Upper lobe of right lung (tissue), 1 donor: ENCODE results near the gene MAN1A1. TPM values are rescaled to one million over a fixed set of nuclear protein-coding genes. Genes with fewer than 3 reads are reported as not detected.
A peak's percentile ranks its signal among the peaks of the same experiment; 100 is the strongest.

Experiments used
- ATAC-seq: fragments of 200-7000 bp; cut with Tn5 transposase; one replicate; pipeline ENCODE4 v1.9.1; 2020; ENCODE audit warnings: mild to moderate bottlenecking, moderate library complexity
- DNase-seq: peaks from one replicate; pipeline ENCODE4 v3.0.0-alpha.2; 2020
- H3K27ac ChIP-seq: fragments of 200-600 bp; one replicate; pipeline ENCODE4 v1.8.0; 2022
- H3K27me3 ChIP-seq: fragments of 200-600 bp; one replicate; pipeline ENCODE4 v1.8.0; 2022; ENCODE audit warnings: mild to moderate bottlenecking
- H3K36me3 ChIP-seq: fragments of 200-600 bp; one replicate; pipeline ENCODE4 v1.8.0; 2022
- H3K4me1 ChIP-seq: fragments of 200-600 bp; one replicate; pipeline ENCODE4 v1.8.0; 2022
- H3K4me3 ChIP-seq: fragments of 200-600 bp; one replicate; pipeline ENCODE4 v1.8.0; 2022; ENCODE audit warnings: mild to moderate bottlenecking
- H3K9me3 ChIP-seq: fragments of 200-600 bp; one replicate; pipeline ENCODE4 v1.8.0; 2022
- CTCF ChIP-seq: fragments of 200-600 bp; IDR thresholded peaks from one replicate; pipeline ENCODE4 v1.8.0; 2022; ENCODE audit warnings: antibody characterized with exemption
- intact Hi-C: fragments of 100-400 bp; cut with DNase I; formaldehyde crosslinking; loops from one replicate; pipeline ENCODE4 v1.11.0; 2022
- total RNA-seq: library from RNA; stranded (reverse); fragmentation: NEBNext Ultra II Directional; extraction: Animal tissue kit (Norgen Biotek cat#: 25700); gene quantifications from one replicate; pipeline ENCODE4 v1.2.1, GENCODE V29; 2021
- donor health status: DM: no; HTN: yes; CAD: no; lungs with severe emphysema.

MAN1A1 gene
- total RNA-seq, 1 donor from 2014 or later, result 74.0 TPM

DNA sequence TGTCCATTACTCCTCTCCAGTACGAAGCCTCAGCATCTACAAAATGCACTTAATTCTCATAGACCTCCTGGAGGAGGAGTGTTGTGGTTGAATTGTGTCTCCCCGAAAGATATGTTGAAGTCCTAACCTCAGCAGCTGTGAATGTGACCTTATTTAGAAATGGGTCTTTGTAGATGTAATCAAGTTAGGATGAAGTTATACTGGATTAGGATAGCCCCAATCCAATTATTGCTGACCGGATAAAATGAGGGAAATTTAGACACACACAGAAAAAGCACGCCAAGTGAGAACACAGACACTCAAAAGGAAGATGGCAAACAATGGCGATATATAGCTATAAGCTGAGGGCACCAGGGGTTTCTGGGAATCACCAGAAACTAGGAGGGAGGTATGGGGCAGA, 206.9 kb downstream of the MAN1A1 start:
- Histone ChIP-seq H3K36me3 (no peaks in the 10 kb centered on the region), H3K27ac (no peak overlapping the region), H3K4me3 (no peak overlapping the region), H3K9me3 (no peaks in the 10 kb centered on the region), H3K4me1 (peaks cover 14% of the 10 kb centered on the region), H3K27me3 (no peaks in the 10 kb centered on the region)
- no peak for TF ChIP-seq CTCF
- ATAC-seq, result no peak
- intact Hi-C loops, result no loop called here
- DNase-seq, result no peak

GRCh38 chr6:119142041-119142440, 207.5 kb downstream of the MAN1A1 start:
- no peak for TF ChIP-seq CTCF
- H3K9me3 ChIP-seq, result no peaks in the 10 kb centered on the region
- ATAC-seq (no peak), DNase-seq (no peak)
- intact Hi-C loops, result no loop called here
- no peak overlapping the region for H3K27ac ChIP-seq
- H3K27me3 ChIP-seq, result no peaks in the 10 kb centered on the region
- peaks cover 15% of the 10 kb centered on the region for H3K4me1 ChIP-seq
- no peak overlapping the region for H3K4me3 ChIP-seq
- H3K36me3 ChIP-seq, result no peaks in the 10 kb centered on the region

GRCh38 chr6:119140196-119141140, 209.1 kb downstream of the MAN1A1 start:
- no peaks in the 10 kb centered on the region for H3K36me3 ChIP-seq
- H3K27ac ChIP-seq, result no peak overlapping the region
- H3K27me3 ChIP-seq, result no peaks in the 10 kb centered on the region
- ATAC-seq (no peak), DNase-seq (no peak)
- intact Hi-C loops, result no loop called here
- no peak for TF ChIP-seq CTCF
- H3K4me1 ChIP-seq, result peaks cover 15% of the 10 kb centered on the region
- H3K4me3 ChIP-seq, result no peak overlapping the region
- H3K9me3 ChIP-seq, result no peaks in the 10 kb centered on the region

- DNase-seq, result no peak
- peaks cover 12% of the 10 kb centered on the region for H3K4me1 ChIP-seq
- intact Hi-C loops, result no loop called here
- H3K4me3 ChIP-seq, result no peak overlapping the region
- H3K27me3 ChIP-seq, result no peaks in the 10 kb centered on the region
- ATAC-seq, result peak; percentile 58
- no peaks in the 10 kb centered on the region for H3K36me3 ChIP-seq
- TF ChIP-seq CTCF, result no peak
- H3K27ac ChIP-seq, result no peak overlapping the region
- no peaks in the 10 kb centered on the region for H3K9me3 ChIP-seq
These were observed 210.5 kb downstream of the MAN1A1 start for GRCh38 chr6:119138906-119139541.

GRCh38 chr6:119137194-119138072, 212.1 kb downstream of the MAN1A1 start:
- H3K36me3 ChIP-seq, result no peaks in the 10 kb centered on the region
- H3K4me1 ChIP-seq, result peaks cover 13% of the 10 kb centered on the region
- no peaks in the 10 kb centered on the region for H3K27me3 ChIP-seq
- ATAC-seq (peak; percentile 46), DNase-seq (no peak)
- intact Hi-C loops, result no loop called here
- no peaks in the 10 kb centered on the region for H3K9me3 ChIP-seq
- H3K27ac ChIP-seq, result no peak overlapping the region
- H3K4me3 ChIP-seq, result no peak overlapping the region
- no peak for TF ChIP-seq CTCF
